A549 (cell line): Measurements from ENCODE around the gene ATOX1.

ENCODE experiments used
- BHLHE40 ChIP-seq: IDR thresholded peaks from 2 replicates; pipeline ENCODE4 v1.6.1; 2012; ENCODE audit warnings: low read depth, low read length, inconsistent platforms
- CTCF ChIP-seq: fragments of >200 bp; sonication (Bioruptor Twin); formaldehyde crosslinking; IDR thresholded peaks from 3 replicates; pipeline ENCODE4 v1.5.1; 2016
- EP300 ChIP-seq, 2 experiments: fragments of >200 bp; sonication (Bioruptor Twin); formaldehyde crosslinking; IDR thresholded peaks; 2 replicates in 1 of 2; 3 replicates in 1 of 2; pipeline ENCODE4 v1.6.1; 2016 to 2017
- HES2 ChIP-seq: fragments of >200 bp; sonication (Bioruptor Twin); formaldehyde crosslinking; IDR thresholded peaks from 2 replicates; pipeline ENCODE4 v1.6.1; 2016
- KDM1A ChIP-seq: fragments of 200-600 bp; sonication (generic); IDR thresholded peaks from 2 replicates; pipeline ENCODE4 v1.6.1; 2016; ENCODE audit warnings: low read depth, mild to moderate bottlenecking
- KDM5A ChIP-seq: fragments of 200-600 bp; sonication (generic); IDR thresholded peaks from 2 replicates; pipeline ENCODE4 v1.6.1; 2016; ENCODE audit warnings: antibody characterized with exemption, mild to moderate bottlenecking
- NR3C1 ChIP-seq: fragments of >200 bp; sonication (Bioruptor Twin); formaldehyde crosslinking; IDR thresholded peaks from 3 replicates; pipeline ENCODE4 v1.6.1; 2017
- TF ChIP-seq, protein P1 (sequence below): IDR thresholded peaks from 2 replicates; pipeline ENCODE4 v1.6.1; 2012

DNA sequence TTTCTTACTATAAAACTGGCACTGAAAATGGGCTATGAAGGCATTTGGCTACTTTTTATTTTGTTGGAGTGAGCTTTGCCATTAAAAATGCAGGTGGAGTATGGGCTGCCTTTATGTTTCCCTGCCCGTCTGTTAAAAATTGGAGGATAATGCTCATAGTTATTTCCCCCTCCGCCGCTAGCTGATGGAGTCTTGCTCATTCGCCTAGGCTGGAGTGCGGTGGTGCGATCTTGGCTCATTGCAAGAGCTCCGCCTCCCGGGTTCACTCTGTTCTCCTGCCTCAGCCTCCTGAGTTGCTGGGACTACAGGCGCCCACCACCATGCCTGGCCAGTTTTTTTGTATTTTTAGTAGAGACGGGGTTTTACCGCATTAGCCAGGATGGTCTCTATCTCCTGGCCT is 21.9 kb upstream of the ATOX1 start:
- TF ChIP-seq, protein P1, sequence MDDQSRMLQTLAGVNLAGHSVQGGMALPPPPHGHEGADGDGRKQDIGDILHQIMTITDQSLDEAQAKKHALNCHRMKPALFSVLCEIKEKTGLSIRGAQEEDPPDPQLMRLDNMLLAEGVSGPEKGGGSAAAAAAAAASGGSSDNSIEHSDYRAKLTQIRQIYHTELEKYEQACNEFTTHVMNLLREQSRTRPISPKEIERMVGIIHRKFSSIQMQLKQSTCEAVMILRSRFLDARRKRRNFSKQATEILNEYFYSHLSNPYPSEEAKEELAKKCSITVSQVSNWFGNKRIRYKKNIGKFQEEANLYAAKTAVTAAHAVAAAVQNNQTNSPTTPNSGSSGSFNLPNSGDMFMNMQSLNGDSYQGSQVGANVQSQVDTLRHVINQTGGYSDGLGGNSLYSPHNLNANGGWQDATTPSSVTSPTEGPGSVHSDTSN: no peak
- TF ChIP-seq CTCF (no peak), EP300 (IDR thresholded peaks at IDR 0.05) (no peak), HES2 (no peak), KDM5A (no peak), BHLHE40 (no peak), KDM1A (no peak), NR3C1 (no peak)
